Fibroblast of lung (primary cell): ENCODE data around the gene REG1A. TPM values are rescaled to one million over a fixed set of nuclear protein-coding genes. Genes with fewer than 3 reads are reported as not detected.

Experiments
- DNase-seq, 2 donors: peaks; one replicate each; pipeline versions ENCODE4 v3.0.0 to v3.0.0-alpha.2; 2010; ENCODE audit warnings: low read depth in 2 of 2
- H2AFZ ChIP-seq: 2 replicates; pipeline ENCODE4 v1.5.1; 2012; ENCODE audit warnings: low read length, control low read depth, inconsistent platforms
- H3K27ac ChIP-seq: 2 replicates; pipeline ENCODE4 v1.5.1; 2011; ENCODE audit warnings: low read length, control low read depth; ENCODE audit not compliant: insufficient read depth
- H3K27me3 ChIP-seq: 2 replicates; pipeline ENCODE4 v1.5.1; 2011; ENCODE audit warnings: mild to moderate bottlenecking, low read length; ENCODE audit not compliant: control insufficient read depth, insufficient read depth
- H3K36me3 ChIP-seq: 2 replicates; pipeline ENCODE4 v1.5.1; 2011; ENCODE audit warnings: low read length; ENCODE audit not compliant: control insufficient read depth, insufficient read depth
- H3K4me1 ChIP-seq: 2 replicates; pipeline ENCODE4 v1.5.1; 2011; ENCODE audit warnings: low read length; ENCODE audit not compliant: control insufficient read depth, insufficient read depth; ENCODE audit errors: extremely low read depth
- H3K4me2 ChIP-seq: 2 replicates; pipeline ENCODE4 v1.5.1; 2011; ENCODE audit warnings: low read length, control low read depth; ENCODE audit not compliant: insufficient read depth; ENCODE audit errors: extremely low read depth
- H3K4me3 ChIP-seq, 4 experiments: fragments of 200-600 bp in 1 of 4; sonication (generic) in 1 of 4; replicated peaks in 1 of 4; 2 replicates each; pipeline ENCODE4 v1.5.1; 2011 to 2016; ENCODE audit warnings: low read length in 4 of 4, low read depth in 3 of 4, mild to moderate bottlenecking in 3 of 4, control low read depth in 2 of 4, inconsistent platforms in 1 of 4, mixed read lengths in 1 of 4; ENCODE audit not compliant: insufficient read depth in 1 of 4; ENCODE audit errors: control extremely low read depth in 1 of 4
- H3K79me2 ChIP-seq: 2 replicates; pipeline ENCODE4 v1.5.1; 2012; ENCODE audit warnings: mild to moderate bottlenecking, low read length, inconsistent platforms; ENCODE audit not compliant: control insufficient read depth, insufficient read depth
- H3K9ac ChIP-seq: 2 replicates; pipeline ENCODE4 v1.5.1; 2011; ENCODE audit warnings: mild to moderate bottlenecking, low read length, control low read depth; ENCODE audit not compliant: insufficient read depth
- H3K9me3 ChIP-seq: 2 replicates; pipeline ENCODE4 v1.5.1; 2012; ENCODE audit warnings: low read depth, low read length; ENCODE audit not compliant: control insufficient read depth, insufficient read depth
- H4K20me1 ChIP-seq: 2 replicates; pipeline ENCODE4 v1.5.1; 2011; ENCODE audit warnings: low read length; ENCODE audit not compliant: control insufficient read depth, insufficient read depth; ENCODE audit errors: extremely low read depth
- EZH2 ChIP-seq: IDR thresholded peaks from 2 replicates; pipeline ENCODE4 v1.5.1; 2012; ENCODE audit warnings: low read length, control low read depth, mild to moderate bottlenecking; ENCODE audit errors: missing control alignments
- polyA plus RNA-seq, 2 donors: library from polyadenylated mRNA; depleted of rRNA in 1 of 2; stranded (reverse) in 1 of 2; unstranded in 1 of 2; fragments of >200 nt; gene quantifications; 2 replicates each; pipeline ENCODE4 v1.2.1, GENCODE V29; 2011 to 2012; ENCODE audit warnings: missing spikeins in 1 of 2
- total RNA-seq: library from RNA; depleted of rRNA; stranded (reverse); fragments of >200 nt; gene quantifications from 2 replicates; pipeline ENCODE4 v1.2.1, GENCODE V29; 2014
- TF ChIP-seq, protein P1 (sequence below), 2 donors: IDR thresholded peaks in 1 of 2; conservative IDR thresholded peaks in 1 of 2; 1 replicate in 1 of 2; 2 replicates in 1 of 2; pipeline ENCODE4 v1.5.1; 2011 to 2012; ENCODE audit warnings: low read length in 2 of 2, control low read depth in 1 of 2, inconsistent platforms in 1 of 2, low read depth in 1 of 2, mild to moderate bottlenecking in 1 of 2

REG1A gene
- total and polyA plus RNA-seq, 2 donors (not counting 1 experiment from before 2014, with no cell fraction given): not detected

- Histone ChIP-seq H3K27ac (no peak overlapping the region), H3K9me3 (no peaks in the 10 kb centered on the region), H3K4me3 (no peak overlapping the region), H2AFZ (no peak overlapping the region), H3K79me2 (no peaks in the 10 kb centered on the region), H3K4me1 (no peaks in the 10 kb centered on the region), H3K4me2 (no peak overlapping the region), H3K9ac (no peak overlapping the region), H3K27me3 (no peaks in the 10 kb centered on the region), H4K20me1 (no peaks in the 10 kb centered on the region), H3K36me3 (no peaks in the 10 kb centered on the region)
- DNase-seq: no peak
- no peak for TF ChIP-seq EZH2
Measured at GRCh38 chr2:79155826-79156476, 35.7 kb downstream of the REG1A start.

GRCh38 chr2:79159030-79159429 lies 38.7 kb downstream of the REG1A start:
- Histone ChIP-seq H3K27me3 (no peaks in the 10 kb centered on the region), H4K20me1 (no peaks in the 10 kb centered on the region), H2AFZ (no peak overlapping the region), H3K27ac (no peak overlapping the region), H3K36me3 (no peaks in the 10 kb centered on the region), H3K79me2 (no peaks in the 10 kb centered on the region), H3K4me2 (no peak overlapping the region), H3K4me3 (no peak overlapping the region), H3K9ac (no peak overlapping the region), H3K9me3 (no peaks in the 10 kb centered on the region), H3K4me1 (no peaks in the 10 kb centered on the region)
- no peak for DNase-seq
- TF ChIP-seq EZH2: no peak
- TF ChIP-seq, protein P1, sequence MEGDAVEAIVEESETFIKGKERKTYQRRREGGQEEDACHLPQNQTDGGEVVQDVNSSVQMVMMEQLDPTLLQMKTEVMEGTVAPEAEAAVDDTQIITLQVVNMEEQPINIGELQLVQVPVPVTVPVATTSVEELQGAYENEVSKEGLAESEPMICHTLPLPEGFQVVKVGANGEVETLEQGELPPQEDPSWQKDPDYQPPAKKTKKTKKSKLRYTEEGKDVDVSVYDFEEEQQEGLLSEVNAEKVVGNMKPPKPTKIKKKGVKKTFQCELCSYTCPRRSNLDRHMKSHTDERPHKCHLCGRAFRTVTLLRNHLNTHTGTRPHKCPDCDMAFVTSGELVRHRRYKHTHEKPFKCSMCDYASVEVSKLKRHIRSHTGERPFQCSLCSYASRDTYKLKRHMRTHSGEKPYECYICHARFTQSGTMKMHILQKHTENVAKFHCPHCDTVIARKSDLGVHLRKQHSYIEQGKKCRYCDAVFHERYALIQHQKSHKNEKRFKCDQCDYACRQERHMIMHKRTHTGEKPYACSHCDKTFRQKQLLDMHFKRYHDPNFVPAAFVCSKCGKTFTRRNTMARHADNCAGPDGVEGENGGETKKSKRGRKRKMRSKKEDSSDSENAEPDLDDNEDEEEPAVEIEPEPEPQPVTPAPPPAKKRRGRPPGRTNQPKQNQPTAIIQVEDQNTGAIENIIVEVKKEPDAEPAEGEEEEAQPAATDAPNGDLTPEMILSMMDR (conservative IDR thresholded peaks at IDR 0.05 in 1 of 2, IDR thresholded peaks at IDR 0.05 in 1 of 2; ENCODE audit: low read depth in 1 of 2, low read length in 2 of 2): no peak

- no peaks in the 10 kb centered on the region for H3K27me3 ChIP-seq
- H3K79me2 ChIP-seq: no peaks in the 10 kb centered on the region
- H3K27ac ChIP-seq: no peak within 1 kb of the TSS
- no peaks in the 10 kb centered on the region for H3K36me3 ChIP-seq
- no peak within 1 kb of the TSS for H3K4me3 ChIP-seq
- DNase-seq: no peak
- no peak for TF ChIP-seq EZH2
- TF ChIP-seq, protein P1 (conservative IDR thresholded peaks at IDR 0.05 in 1 of 2, IDR thresholded peaks at IDR 0.05 in 1 of 2; ENCODE audit: low read depth in 1 of 2, low read length in 2 of 2): no peak
- no peaks in the 10 kb centered on the region for H3K4me1 ChIP-seq
- no peaks in the 10 kb centered on the region for H4K20me1 ChIP-seq
- no peaks in the 10 kb centered on the region for H3K9me3 ChIP-seq
- no peak within 1 kb of the TSS for H2AFZ ChIP-seq
- H3K9ac ChIP-seq: no peak within 1 kb of the TSS
- H3K4me2 ChIP-seq: no peak within 1 kb of the TSS
Measured at GRCh38 chr2:79159653-79160052, 39.4 kb downstream of the REG1A start, which contains the start of gene REG3A. Gene REG3A (minus strand): TSS chr2:79159753. CDS start chr2:79159405, 348 bp downstream.
